ENCODE measurements around the gene OR10J5.

OR10J5 gene

GRCh38 chr1:159560599-159560998, 24.8 kb upstream of the OR10J5 start:
- no peak for TF ChIP-seq KLF17 (tag by site-specific recombination; IDR thresholded peaks at IDR 0.05)
- TF ChIP-seq ZNF830 (tag by site-specific recombination; IDR thresholded peaks at IDR 0.05; ENCODE audit: low read depth): no peak
- TF ChIP-seq SALL2 (tag by site-specific recombination; IDR thresholded peaks at IDR 0.05; ENCODE audit: borderline replicate concordance): no peak
- TF ChIP-seq, protein P1, sequence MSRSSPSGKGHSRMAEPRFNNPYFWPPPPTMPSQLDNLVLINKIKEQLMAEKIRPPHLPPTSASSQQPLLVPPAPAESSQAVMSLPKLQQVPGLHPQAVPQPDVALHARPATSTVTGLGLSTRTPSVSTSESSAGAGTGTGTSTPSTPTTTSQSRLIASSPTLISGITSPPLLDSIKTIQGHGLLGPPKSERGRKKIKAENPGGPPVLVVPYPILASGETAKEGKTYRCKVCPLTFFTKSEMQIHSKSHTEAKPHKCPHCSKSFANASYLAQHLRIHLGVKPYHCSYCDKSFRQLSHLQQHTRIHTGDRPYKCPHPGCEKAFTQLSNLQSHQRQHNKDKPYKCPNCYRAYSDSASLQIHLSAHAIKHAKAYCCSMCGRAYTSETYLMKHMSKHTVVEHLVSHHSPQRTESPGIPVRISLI (tag by site-specific recombination; IDR thresholded peaks at IDR 0.05): no peak
- no peak for TF ChIP-seq PRDM2 (tag by site-specific recombination; IDR thresholded peaks at IDR 0.05; ENCODE audit: borderline replicate concordance)
- no peak for TF ChIP-seq ZNF610 (tag by site-specific recombination; IDR thresholded peaks at IDR 0.05; ENCODE audit: borderline replicate concordance)
- no peak for TF ChIP-seq ZNF335 (tag by site-specific recombination; conservative IDR thresholded peaks at IDR 0.05)
- POLR2A ChIA-PET: no interaction called here
- no peaks in the 10 kb centered on the region for H3K4me1 ChIP-seq (ENCODE audit: control insufficient read depth, insufficient read depth, low read length)
- CTCF ChIA-PET: no interaction called here
- H3K4me3 ChIP-seq (ENCODE audit: low read depth, low read length): no peak overlapping the region
- no peak overlapping the region for H3K27ac ChIP-seq (ENCODE audit: extremely low read depth, low read depth, low read length)
- no peaks in the 10 kb centered on the region for H3K36me3 ChIP-seq (ENCODE audit: control insufficient read depth in 2 of 2, insufficient read depth in 1 of 2, low read length in 2 of 2)
- H3K9me3 ChIP-seq (ENCODE audit: control insufficient read depth, insufficient read depth, low read depth, low read length): no peaks in the 10 kb centered on the region

- H3K27ac ChIP-seq (ENCODE audit: extremely low read depth, low read depth, low read length): no peak overlapping the region
- no peak for TF ChIP-seq ZNF677 (tag by site-specific recombination; IDR thresholded peaks at IDR 0.05)
- TF ChIP-seq BCL11B (tag by site-specific recombination; IDR thresholded peaks at IDR 0.05; ENCODE audit: low read depth): no peak
- TF ChIP-seq ZNF791 (tag by site-specific recombination; IDR thresholded peaks at IDR 0.05): no peak
- no peak for TF ChIP-seq HOXD13 (CRISPR knock-in tag; IDR thresholded peaks at IDR 0.05; ENCODE audit: borderline replicate concordance)
- no peak for TF ChIP-seq ZSCAN16 (tag by site-specific recombination; IDR thresholded peaks at IDR 0.05)
- TF ChIP-seq ZNF843 (tag by site-specific recombination; IDR thresholded peaks at IDR 0.05): no peak
- no peak for TF ChIP-seq ZNF521 (tag by site-specific recombination; IDR thresholded peaks at IDR 0.05)
- TF ChIP-seq ZSCAN5A (tag by site-specific recombination; IDR thresholded peaks at IDR 0.05): no peak
- TF ChIP-seq ZNF24 (tag by site-specific recombination; IDR thresholded peaks at IDR 0.05): no peak
- no peak for TF ChIP-seq ZNF654 (tag by site-specific recombination; IDR thresholded peaks at IDR 0.05; ENCODE audit: low read depth)
- no peak for TF ChIP-seq ZNF473 (tag by site-specific recombination; IDR thresholded peaks at IDR 0.05)
- TF ChIP-seq ZNF626 (tag by site-specific recombination; IDR thresholded peaks at IDR 0.05): no peak
- TF ChIP-seq MZF1 (tag by site-specific recombination; IDR thresholded peaks at IDR 0.05; ENCODE audit: borderline replicate concordance): no peak
- TF ChIP-seq ZNF514 (tag by site-specific recombination; IDR thresholded peaks at IDR 0.05): no peak
- no peak for TF ChIP-seq OSR2 (tag by site-specific recombination; IDR thresholded peaks at IDR 0.05)
- TF ChIP-seq, protein P2, sequence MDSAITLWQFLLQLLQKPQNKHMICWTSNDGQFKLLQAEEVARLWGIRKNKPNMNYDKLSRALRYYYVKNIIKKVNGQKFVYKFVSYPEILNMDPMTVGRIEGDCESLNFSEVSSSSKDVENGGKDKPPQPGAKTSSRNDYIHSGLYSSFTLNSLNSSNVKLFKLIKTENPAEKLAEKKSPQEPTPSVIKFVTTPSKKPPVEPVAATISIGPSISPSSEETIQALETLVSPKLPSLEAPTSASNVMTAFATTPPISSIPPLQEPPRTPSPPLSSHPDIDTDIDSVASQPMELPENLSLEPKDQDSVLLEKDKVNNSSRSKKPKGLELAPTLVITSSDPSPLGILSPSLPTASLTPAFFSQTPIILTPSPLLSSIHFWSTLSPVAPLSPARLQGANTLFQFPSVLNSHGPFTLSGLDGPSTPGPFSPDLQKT (IDR thresholded peaks at IDR 0.05; ENCODE audit: borderline replicate concordance, low read depth, low read length): no peak
- TF ChIP-seq SP3 (tag by site-specific recombination; IDR thresholded peaks at IDR 0.05): no peak
- H3K9me3 ChIP-seq (ENCODE audit: control insufficient read depth, insufficient read depth, low read depth, low read length): no peaks in the 10 kb centered on the region
- H3K4me1 ChIP-seq (ENCODE audit: control insufficient read depth, insufficient read depth, low read length): no peaks in the 10 kb centered on the region
- ChIA-PET CTCF (no interaction called here), POLR2A (no interaction called here)
- H3K36me3 ChIP-seq (ENCODE audit: control insufficient read depth in 2 of 2, insufficient read depth in 1 of 2, low read length in 2 of 2): no peaks in the 10 kb centered on the region
- no peak overlapping the region for H3K4me3 ChIP-seq (ENCODE audit: low read depth, low read length)
Observed at GRCh38 chr1:159556931-159557369, 21.1 kb upstream of the OR10J5 start.
